HepG2 (cell line): Measurements from ENCODE around the gene PPARA. TPM values are rescaled to one million over a fixed set of nuclear protein-coding genes. Genes with fewer than 3 reads are reported as not detected.

Source experiments
- ATAC-seq: fragments of 200-7000 bp; cut with Tn5 transposase; 3 replicates; pipeline ENCODE4 v1.9.1; 2020; ENCODE audit warnings: mild to moderate bottlenecking, moderate library complexity
- BruUV-seq: library from RNA; stranded (reverse); fragments of 400-500 nt; replicated peaks from 2 replicates; lab custom pipeline; 2021; lab: Mats Ljungman, UMichigan
- CTCF ChIA-PET: fragments of 300-600 bp; formaldehyde crosslinking; extraction: SDS; loops from one replicate; lab custom pipeline; 2021; ENCODE audit warnings: low total read pairs, inconsistent platforms, low intra/inter-chr PET ratio; lab: Yijun Ruan, JAX
- POLR2A ChIA-PET: fragments of 350-600 bp; sonication (Branson Sonifier 250); formaldehyde crosslinking; loops from one replicate; lab custom pipeline; 2020; ENCODE audit warnings: antibody characterized with exemption, inconsistent platforms; lab: Yijun Ruan, JAX
- DNase-seq: peaks from one replicate; pipeline ENCODE4 v3.0.0-alpha.2; 2015; ENCODE audit warnings: low spot score
- FAIRE-seq: peaks from 3 replicates; lab custom pipeline; 2011; peaks lifted over from hg19 to GRCh38; lab: Jason Lieb, UNC
- H2AFZ ChIP-seq: one replicate; pipeline ENCODE4 v1.6.1; 2011; ENCODE audit warnings: low read length, inconsistent platforms
- H3K27ac ChIP-seq: fragments of 300-600 bp; 3 replicates; pipeline ENCODE4 v1.8.0; 2011; ENCODE audit warnings: mixed run types, mild to moderate bottlenecking, mixed read lengths, low read length, inconsistent platforms; ENCODE audit not compliant: insufficient read depth; ENCODE audit errors: extremely low read length
- H3K27me3 ChIP-seq, 2 experiments: fragments of 200-600 bp in 1 of 2; 2 replicates in 1 of 2; 3 replicates in 1 of 2; pipeline versions ENCODE4 v1.6.0 to v1.8.0; 2011; ENCODE audit warnings: low read length in 2 of 2, mild to moderate bottlenecking in 2 of 2, moderate library complexity in 2 of 2, inconsistent platforms in 1 of 2; ENCODE audit not compliant: insufficient read depth in 2 of 2, control insufficient read depth in 1 of 2
- H3K36me3 ChIP-seq, 2 experiments: fragments of 200-600 bp in 1 of 2; replicated peaks in 1 of 2; 2 replicates in 1 of 2; 3 replicates in 1 of 2; pipeline versions ENCODE4 v1.5.1 to v1.8.0; 2011; ENCODE audit warnings: low read length in 2 of 2, inconsistent platforms in 1 of 2; ENCODE audit not compliant: insufficient read depth in 2 of 2, control insufficient read depth in 1 of 2
- H3K4me1 ChIP-seq: 2 replicates; pipeline ENCODE4 v1.5.1; 2012; ENCODE audit warnings: low read length, inconsistent platforms; ENCODE audit not compliant: insufficient read depth
- H3K4me2 ChIP-seq: 2 replicates; pipeline ENCODE4 v1.6.0; 2011; ENCODE audit warnings: low read depth, low read length, inconsistent platforms
- H3K4me3 ChIP-seq, 3 experiments: fragments of 200-600 bp in 1 of 3; sonication (generic), shearing (Covaris generic) in 1 of 3; replicated peaks in 1 of 3; 2 replicates each; pipeline ENCODE4 v1.5.1; 2011 to 2016; ENCODE audit warnings: low read length in 3 of 3, inconsistent platforms in 2 of 3, low read depth in 2 of 3, mild to moderate bottlenecking in 2 of 3, control low read depth in 1 of 3, mixed read lengths in 1 of 3; ENCODE audit not compliant: insufficient read depth in 1 of 3
- H3K79me2 ChIP-seq: one replicate; pipeline ENCODE4 v1.6.1; 2011; ENCODE audit warnings: low read length, inconsistent platforms; ENCODE audit not compliant: insufficient read depth
- H3K9ac ChIP-seq: 2 replicates; pipeline ENCODE4 v1.6.0; 2011; ENCODE audit warnings: mild to moderate bottlenecking, low read depth, low read length, inconsistent platforms; ENCODE audit not compliant: insufficient read depth
- H3K9me3 ChIP-seq: 2 replicates; pipeline ENCODE4 v1.5.1; 2012; ENCODE audit warnings: mild to moderate bottlenecking, low read length
- H4K20me1 ChIP-seq: 2 replicates; pipeline ENCODE4 v1.6.0; 2011; ENCODE audit warnings: inconsistent platforms, mild to moderate bottlenecking, low read length, moderate library complexity; ENCODE audit not compliant: insufficient read depth
- CBX2 ChIP-seq, 2 experiments: fragments of 200-600 bp in 1 of 2; sonication (generic); formaldehyde crosslinking in 1 of 2; IDR thresholded peaks; 2 replicates each; pipeline versions ENCODE4 v1.7.0 to v1.8.1; 2018 to 2022; ENCODE audit warnings: low read depth in 2 of 2, low read length in 1 of 2, mild to moderate bottlenecking in 1 of 2, missing genetic modification reagents in 1 of 2
- DMTF1 ChIP-seq: sonication (generic); formaldehyde crosslinking; IDR thresholded peaks from 2 replicates; pipeline ENCODE4 v1.4.0; 2020; ENCODE audit warnings: mild to moderate bottlenecking, missing genetic modification reagents
- PBX3 ChIP-seq: sonication (generic); formaldehyde crosslinking; IDR thresholded peaks from 2 replicates; pipeline ENCODE4 v1.8.1; 2023; ENCODE audit warnings: missing genetic modification reagents, inconsistent platforms, borderline replicate concordance
- TFAP4 ChIP-seq: sonication (generic); IDR thresholded peaks from 2 replicates; pipeline ENCODE4 v1.6.1; 2016; ENCODE audit warnings: low read depth, borderline replicate concordance
- THAP8 ChIP-seq: sonication (generic); formaldehyde crosslinking; IDR thresholded peaks from 2 replicates; pipeline ENCODE4 v1.5.1; 2020; ENCODE audit warnings: missing genetic modification reagents, mild to moderate bottlenecking, borderline replicate concordance
- ZNF746 ChIP-seq: sonication (generic); formaldehyde crosslinking; IDR thresholded peaks from 2 replicates; pipeline ENCODE4 v1.8.0; 2022; ENCODE audit warnings: mild to moderate bottlenecking, missing genetic modification reagents
- ZNF747 ChIP-seq: sonication (generic); formaldehyde crosslinking; IDR thresholded peaks from 2 replicates; pipeline ENCODE4 v1.8.1; 2023; ENCODE audit warnings: missing genetic modification reagents, mild to moderate bottlenecking, borderline replicate concordance
- ZNF883 ChIP-seq: sonication (generic); formaldehyde crosslinking; IDR thresholded peaks from 2 replicates; pipeline ENCODE4 v1.5.1; 2020; ENCODE audit warnings: mild to moderate bottlenecking, missing genetic modification reagents; ENCODE audit errors: not compliant biosample characterization
- WGBS: methylation state at CpG from one replicate; pipeline ENCODE4 v1.1.6; 2017; ENCODE audit warnings: low lambda C conversion rate; 5-methylcytosine and 5-hydroxymethylcytosine counted together
- in situ Hi-C: cut with HindIII; loops from 2 replicates; pipeline ENCODE4 v1.10.0; 2017; ENCODE audit warnings: low pct_unique_long_range_greater_than_20kb; ENCODE audit not compliant: extremely low pct_ligation_motif_present
- intact Hi-C: fragments of 100-400 bp; cut with micrococcal nuclease; formaldehyde crosslinking; loops from one replicate; pipeline ENCODE4 v1.10.0; 2022; ENCODE audit not compliant: unreplicated experiment
- polyA plus RNA-seq, 8 experiments: library from polyadenylated mRNA; depleted of rRNA in 3 of 8; stranded (reverse) in 7 of 8; unstranded in 1 of 8; fragments of >200 nt; fragmentation: Illumina TruSeq in 4 of 8; extraction: Trizol in 4 of 8; gene quantifications; 2 replicates each; pipeline versions ENCODE4 v1.2.1 to v1.2.3, GENCODE V29; 2011 to 2016; ENCODE audit warnings: low read depth in 4 of 8, missing spikeins in 1 of 8, mixed read lengths in 1 of 8; ENCODE audit not compliant: insufficient read depth in 1 of 8
- total RNA-seq, 5 experiments: library from RNA; depleted of rRNA; stranded (reverse); fragments of >200 nt; fragmentation: Illumina TruSeq; extraction: Trizol; gene quantifications; 2 replicates each; pipeline ENCODE4 v1.2.3, GENCODE V29; 2016; ENCODE audit warnings: low read depth in 1 of 5

PPARA gene
- total and polyA plus RNA-seq, 2 of the 13 experiments (the other 11 are each of a cell fraction or from before 2014, with no cell fraction given): 18.2 to 24.7 TPM

GRCh38 chr22:46203601-46203980, 53.3 kb downstream of the PPARA start (continued):
- TF ChIP-seq ZNF747 (CRISPR knock-in tag) (no peak), THAP8 (CRISPR knock-in tag) (no peak), ZNF746 (CRISPR knock-in tag) (no peak), ZNF883 (no peak), TFAP4 (no peak)

GRCh38 chr22:46209262-46209661, 58.9 kb downstream of the PPARA start:
- DNase-seq (no peak), ATAC-seq (no peak), FAIRE-seq (no peak)
- no peak overlapping the region for H3K9ac ChIP-seq
- intact Hi-C loops (no loop called here), in situ Hi-C loops (no loop called here)
- no peaks in the 10 kb centered on the region for H3K4me1 ChIP-seq
- no peak overlapping the region for H3K27ac ChIP-seq
- no peaks in the 10 kb centered on the region for H4K20me1 ChIP-seq
- H3K36me3 ChIP-seq: peaks cover 3 to 45% of the 10 kb centered on the region in 2 experiments
- no peaks in the 10 kb centered on the region for H3K79me2 ChIP-seq
- no peak overlapping the region for H3K4me3 ChIP-seq
- TF ChIP-seq CBX2 (IDR thresholded peaks at IDR 0.05; ENCODE audit: low read depth, low read length) (no peak), CBX2 (CRISPR knock-in tag; IDR thresholded peaks at IDR 0.05; ENCODE audit: low read depth) (no peak), DMTF1 (CRISPR knock-in tag) (no peak), PBX3 (no peak)
- no peaks in the 10 kb centered on the region for H3K27me3 ChIP-seq
- no peak overlapping the region for H3K4me2 ChIP-seq
- BruUV-seq: no TSS peak
- H2AFZ ChIP-seq: no peak overlapping the region
- ChIA-PET POLR2A (no interaction called here), CTCF (no interaction called here)
- WGBS: 98% methylated on average over 1 of the region's 1 CpG
- H3K9me3 ChIP-seq: peaks cover 18% of the 10 kb centered on the region
